ENCODE measurements around the gene PTGFRN.
"Not testable (repeated sequence)": the region's sequence is repeated elsewhere in the genome, so short reads cannot be mapped to it uniquely, and the experiment has no call there.

PTGFRN gene

GRCh38 chr1:116947092-116947860 lies 37.6 kb downstream of the PTGFRN start:
- DNase-seq: no peak

DNA sequence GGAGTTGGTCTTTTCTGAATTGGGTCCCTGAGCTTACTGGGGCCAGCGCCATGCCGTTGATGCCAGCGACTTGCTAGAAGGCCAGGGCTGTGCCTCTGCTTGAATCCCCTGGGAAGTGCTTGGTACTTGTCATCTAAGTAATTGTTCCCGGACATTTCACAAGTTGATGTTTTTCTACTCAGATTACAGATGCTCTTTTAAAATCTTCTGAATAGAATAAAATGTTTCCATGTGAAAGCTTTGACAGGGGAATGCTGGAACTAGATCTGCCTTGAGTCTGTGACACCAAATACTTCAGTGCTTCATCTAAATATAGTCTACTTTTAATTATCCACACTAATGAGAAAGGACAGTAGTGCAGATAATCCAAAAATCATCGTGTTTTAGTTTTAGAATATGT lies 38.3 kb downstream of the PTGFRN start:
- no peak for DNase-seq

GRCh38 chr1:116948642-116949041 lies 38.9 kb downstream of the PTGFRN start:
- no peak for DNase-seq

GRCh38 chr1:116949213-116949985 lies 39.7 kb downstream of the PTGFRN start:
- no peak for DNase-seq

DNA sequence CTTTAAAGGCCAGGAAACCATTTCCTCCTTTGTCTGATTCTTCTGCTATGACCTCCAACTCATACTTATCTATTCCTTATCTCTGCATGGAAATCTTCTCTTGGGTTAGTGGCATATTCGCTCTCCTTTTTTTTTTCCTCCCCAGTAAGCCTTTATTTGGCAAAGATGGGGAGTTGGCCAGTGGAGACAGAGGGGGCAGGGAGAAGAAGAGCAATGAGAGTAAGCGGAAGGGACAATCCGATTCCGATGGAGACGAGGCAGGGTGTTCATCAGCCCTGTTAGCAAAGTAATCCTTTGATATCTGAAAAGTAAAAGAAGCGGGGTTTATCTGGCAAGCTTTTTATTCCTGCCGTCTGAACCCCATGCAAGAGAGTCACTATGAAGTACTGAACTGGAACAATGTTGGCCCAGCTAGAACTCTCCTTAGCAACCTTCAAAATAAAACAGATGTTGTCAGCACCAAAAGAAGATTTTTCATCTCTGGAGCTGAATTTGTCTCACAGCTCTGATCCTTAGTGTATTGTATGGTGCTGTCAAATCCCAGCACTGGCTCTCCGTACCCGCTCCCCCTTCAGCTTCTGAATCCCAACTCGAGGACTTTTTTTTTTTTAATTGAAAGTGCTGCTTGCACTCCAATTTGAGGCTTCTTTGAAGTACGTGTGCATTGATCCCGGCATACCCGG lies 40.9 kb downstream of the PTGFRN start:
- no peak for DNase-seq

- DNase-seq: no peak
Observed at GRCh38 chr1:116951200-116951935, 41.7 kb downstream of the PTGFRN start.

DNA sequence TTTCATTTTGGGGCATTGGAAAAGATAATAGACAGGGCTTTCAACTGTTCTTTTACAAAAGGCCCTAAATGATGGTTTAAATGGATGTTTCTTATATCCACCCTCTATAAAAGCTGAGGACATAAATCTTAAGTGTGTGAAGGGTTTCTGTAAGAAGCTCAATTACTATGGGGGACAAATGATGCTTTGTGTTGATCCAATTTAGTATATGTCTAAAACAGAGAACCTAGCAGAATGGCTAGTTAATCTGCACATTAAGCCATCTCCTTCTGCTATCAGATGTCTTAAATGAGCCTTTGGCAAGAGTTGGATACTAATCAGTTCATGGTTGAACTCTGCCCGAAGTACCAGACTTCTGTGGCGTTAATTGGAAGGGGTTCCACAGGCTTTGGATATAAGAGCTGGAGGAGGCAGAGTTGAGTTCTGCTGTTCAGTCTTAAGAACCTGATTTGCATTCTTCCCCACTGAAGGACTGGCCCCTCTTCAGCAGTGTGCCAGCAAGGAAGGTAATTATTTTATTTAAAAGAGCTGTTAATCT lies 43.1 kb downstream of the PTGFRN start:
- DNase-seq: no peak

- no peak for DNase-seq
Observed at GRCh38 chr1:116954440-116954839, 44.7 kb downstream of the PTGFRN start.

DNA sequence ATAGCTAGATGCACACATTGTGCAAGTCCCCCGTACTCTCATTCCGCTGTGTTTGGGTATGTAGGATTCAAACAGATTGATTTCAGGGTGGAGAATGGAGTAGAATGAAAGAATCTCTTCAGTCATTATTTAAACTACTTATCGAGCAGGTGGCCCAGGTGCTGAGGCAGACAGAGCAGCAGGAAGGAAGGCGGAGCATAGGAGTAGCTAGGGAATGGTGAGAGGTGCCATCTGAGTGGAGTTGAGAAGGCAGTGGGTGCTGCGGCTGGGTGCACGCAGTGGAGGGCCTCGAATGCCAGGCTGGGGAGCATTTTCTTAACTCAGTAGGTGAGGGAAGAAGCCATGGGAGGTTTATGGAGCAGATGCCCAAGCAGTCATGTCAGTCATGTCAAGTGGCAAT lies 46.7 kb downstream of the PTGFRN start:
- DNase-seq: no peak

DNA sequence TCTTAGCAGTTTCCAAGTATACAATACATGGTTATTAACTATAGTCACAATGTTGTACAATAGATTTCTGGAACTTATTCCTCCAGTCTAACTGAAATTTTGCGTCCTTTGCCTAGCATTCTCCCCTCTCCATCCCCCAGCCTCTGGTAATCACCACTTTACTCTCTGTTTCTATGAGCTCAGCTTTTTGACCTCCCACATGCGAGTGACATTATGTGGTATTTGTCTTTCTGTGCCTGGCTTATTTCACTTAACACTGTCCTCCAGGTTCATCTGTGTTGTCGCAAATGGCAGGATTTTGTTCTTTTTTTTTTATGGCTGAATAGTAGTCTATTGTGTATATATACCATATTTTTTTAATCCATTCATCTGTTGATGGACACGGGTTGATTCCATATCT lies 47.9 kb downstream of the PTGFRN start:
- DNase-seq: no peak

- no peak for DNase-seq
Observed at GRCh38 chr1:116958110-116958509, 48.4 kb downstream of the PTGFRN start.

GRCh38 chr1:116958977-116959376 lies 49.3 kb downstream of the PTGFRN start:
- DNase-seq: no peak

DNA sequence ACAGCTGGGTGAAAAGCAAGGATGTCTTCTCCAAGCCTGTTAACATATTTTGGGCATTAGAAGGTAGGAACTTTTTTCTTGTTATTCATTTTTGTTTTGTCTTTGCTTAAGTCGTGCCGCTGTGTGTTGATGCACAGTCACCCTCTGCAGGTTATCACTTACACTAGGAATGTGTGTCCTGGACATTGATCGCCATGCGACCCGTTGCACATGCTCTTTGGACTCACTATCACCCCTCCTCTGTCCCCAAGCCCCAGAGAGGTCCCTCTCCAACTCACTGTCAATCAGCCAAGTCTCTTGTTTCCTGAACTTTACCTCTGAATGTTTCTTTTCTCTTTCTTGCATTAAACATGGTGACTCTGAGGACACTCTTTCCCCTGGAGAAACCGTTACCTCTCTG lies 51.9 kb downstream of the PTGFRN start:
- no peak for DNase-seq

DNA sequence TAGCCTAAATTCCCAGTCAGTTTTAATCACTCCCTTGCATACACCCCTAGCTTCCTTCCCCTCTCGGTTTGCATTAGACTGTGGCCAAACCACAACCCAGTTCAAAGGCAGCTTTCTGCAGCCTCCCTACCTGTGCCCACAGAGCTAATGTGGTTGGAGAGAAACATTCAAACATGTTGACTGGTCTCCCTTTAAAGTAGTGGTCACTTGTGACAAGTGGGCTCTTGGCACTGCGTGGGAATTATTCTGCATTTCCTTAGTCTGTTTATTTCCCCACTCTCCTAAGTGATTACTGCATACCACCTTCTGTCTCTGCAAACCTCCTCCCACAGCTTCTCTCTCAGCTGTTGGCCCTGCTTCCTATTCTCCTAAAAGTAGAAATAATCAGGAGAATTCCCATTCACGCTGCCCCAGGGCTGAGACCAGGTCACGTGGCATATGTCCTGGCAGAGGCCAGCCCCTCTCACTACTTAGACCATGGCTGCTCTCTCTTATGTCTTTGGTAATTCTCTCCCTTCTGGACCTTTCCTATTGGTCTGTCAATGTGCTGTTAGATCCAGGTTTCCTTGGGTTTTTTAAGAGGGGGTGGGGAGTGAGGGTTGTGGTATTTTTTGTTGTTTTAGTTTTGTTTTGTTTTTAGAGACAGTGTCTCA lies 53.4 kb downstream of the PTGFRN start:
- peak; percentile 22 for DNase-seq

DNA sequence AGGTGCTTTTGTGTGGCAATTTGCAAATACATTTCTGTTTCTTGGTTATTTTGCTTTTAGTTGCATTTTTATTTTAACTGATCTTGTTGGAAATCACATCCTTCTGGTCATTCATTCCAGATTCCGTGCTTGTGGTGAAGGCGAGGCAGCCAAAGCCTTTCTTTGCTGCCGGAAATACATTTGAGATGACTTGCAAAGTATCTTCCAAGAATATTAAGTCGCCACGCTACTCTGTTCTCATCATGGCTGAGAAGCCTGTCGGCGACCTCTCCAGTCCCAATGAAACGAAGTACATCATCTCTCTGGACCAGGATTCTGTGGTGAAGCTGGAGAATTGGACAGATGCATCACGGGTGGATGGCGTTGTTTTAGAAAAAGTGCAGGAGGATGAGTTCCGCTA lies 57.1 kb downstream of the PTGFRN start:
- DNase-seq: no peak

DNA sequence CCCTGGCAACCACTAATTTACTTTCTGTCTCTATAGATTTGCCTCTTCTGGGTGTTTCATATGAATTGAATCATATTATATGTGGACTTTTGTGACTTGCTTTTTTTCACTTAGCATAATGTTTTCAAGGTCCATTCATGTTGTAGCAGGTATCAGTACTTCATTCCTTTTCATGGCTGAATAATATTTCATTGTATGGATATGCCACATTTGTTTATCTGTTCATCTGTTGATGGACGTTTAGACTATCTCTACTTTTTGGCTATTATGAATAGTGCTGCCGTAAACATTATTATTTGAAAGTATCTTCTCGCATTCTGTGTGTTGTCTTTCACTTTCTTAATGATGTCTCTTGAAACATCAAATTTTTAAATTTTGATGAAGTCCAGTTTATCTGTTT lies 59.0 kb downstream of the PTGFRN start:
- no peak for DNase-seq

DNA sequence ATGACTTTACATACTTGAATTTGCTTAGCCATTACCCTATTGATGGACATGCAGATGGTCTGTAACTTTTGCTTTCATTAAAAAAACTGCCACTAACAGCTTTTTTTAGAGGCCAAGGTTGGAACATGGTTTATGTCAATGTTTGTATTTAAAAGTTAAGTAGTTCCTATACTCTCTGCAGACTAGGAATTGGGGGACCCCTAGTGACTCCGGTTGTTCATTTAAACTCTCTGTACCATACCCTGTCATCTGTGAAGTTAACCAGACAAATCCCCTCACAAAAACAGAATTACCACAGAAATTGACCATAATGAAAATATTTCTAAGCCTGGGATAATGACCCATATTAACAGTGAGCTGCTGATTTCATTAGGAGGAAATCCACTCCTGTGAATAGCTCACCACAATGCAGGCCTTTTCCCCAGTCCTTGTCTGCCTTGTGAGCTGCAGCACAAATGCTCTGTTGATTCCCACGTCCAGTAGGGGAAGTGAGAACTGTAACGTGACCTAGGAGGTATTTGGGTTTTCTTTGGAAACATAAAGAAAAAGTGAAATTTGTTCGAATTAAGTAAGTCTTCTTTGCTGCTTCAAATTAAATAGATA lies 61.6 kb downstream of the PTGFRN start:
- DNase-seq: no peak

- no peak for DNase-seq
Observed at GRCh38 chr1:116971965-116972673, 62.4 kb downstream of the PTGFRN start.

GRCh38 chr1:116972674-116973030 lies 62.9 kb downstream of the PTGFRN start:
- no peak for DNase-seq

GRCh38 chr1:116980309-116980708 lies 70.6 kb downstream of the PTGFRN start:
- not testable (repeated sequence) for DNase-seq

DNA sequence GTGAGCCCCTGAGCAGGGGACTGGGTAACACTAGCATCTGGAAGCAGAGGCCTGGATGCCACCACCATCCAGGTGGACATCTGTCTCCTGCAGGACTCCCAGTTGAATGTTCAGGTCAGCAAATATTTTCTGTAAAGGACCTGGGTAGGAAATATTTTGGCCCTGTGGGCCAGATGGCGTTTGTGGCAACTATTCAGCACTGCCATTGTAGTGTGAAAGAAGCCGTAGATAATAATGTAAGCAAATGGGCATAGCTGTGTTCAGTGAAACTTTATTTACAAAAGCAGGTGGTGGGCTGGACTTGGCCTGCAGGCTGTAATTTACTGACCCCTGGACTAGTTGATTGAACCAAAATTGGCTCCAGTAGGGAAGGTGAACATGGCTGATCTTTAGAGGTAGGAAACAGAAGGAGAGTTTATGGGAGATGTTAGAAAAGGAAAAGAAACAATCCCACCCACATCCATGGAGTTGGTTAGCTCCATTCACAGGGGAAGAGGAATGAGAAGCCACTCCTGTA lies 71.9 kb downstream of the PTGFRN start:
- no peak for DNase-seq
